H9 (cell line): ENCODE measurements around the gene DDX25. TPM values are rescaled to one million over a fixed set of nuclear protein-coding genes. Genes with fewer than 3 reads are reported as not detected.

Experiments used
- DNase-seq: peaks from one replicate; pipeline ENCODE4 v3.0.0-alpha.2; 2017
- H2AFZ ChIP-seq: one replicate; pipeline ENCODE4 v1.6.1; 2013; ENCODE audit warnings: mild to moderate bottlenecking, low read length, control low read depth, moderate library complexity
- H2AK5ac ChIP-seq: 2 replicates; pipeline ENCODE4 v1.6.1; 2013; ENCODE audit warnings: low read length, control low read depth, mixed read lengths; ENCODE audit not compliant: insufficient read length
- H2BK120ac ChIP-seq: one replicate; pipeline ENCODE4 v1.6.1; 2013; ENCODE audit warnings: low read depth, mild to moderate bottlenecking, low read length, control low read depth, inconsistent platforms; ENCODE audit not compliant: poor library complexity, severe bottlenecking
- H2BK12ac ChIP-seq: 2 replicates; pipeline ENCODE4 v1.6.1; 2013; ENCODE audit warnings: low read length, control low read depth, mixed read lengths, low read depth; ENCODE audit not compliant: insufficient read length
- H2BK15ac ChIP-seq: 2 replicates; pipeline ENCODE4 v1.6.1; 2013; ENCODE audit warnings: low read depth, low read length, control low read depth
- H2BK20ac ChIP-seq: one replicate; pipeline ENCODE4 v1.6.1; 2013; ENCODE audit warnings: low read depth, mild to moderate bottlenecking, low read length, control low read depth, inconsistent platforms; ENCODE audit not compliant: poor library complexity, severe bottlenecking
- H2BK5ac ChIP-seq: 2 replicates; pipeline ENCODE4 v1.6.1; 2013; ENCODE audit warnings: low read length, control low read depth, mixed read lengths; ENCODE audit not compliant: insufficient read length
- H3K14ac ChIP-seq: 2 replicates; pipeline ENCODE4 v1.6.1; 2013; ENCODE audit warnings: low read length, control low read depth; ENCODE audit not compliant: insufficient read depth
- H3K18ac ChIP-seq: 2 replicates; pipeline ENCODE4 v1.6.1; 2013; ENCODE audit warnings: low read depth, mild to moderate bottlenecking, mixed read lengths, low read length, control low read depth; ENCODE audit not compliant: insufficient read length
- H3K23ac ChIP-seq: 2 replicates; pipeline ENCODE4 v1.6.1; 2013; ENCODE audit warnings: low read length, control low read depth, mixed read lengths, low read depth; ENCODE audit not compliant: insufficient read length
- H3K23me2 ChIP-seq: 2 replicates; pipeline ENCODE4 v1.6.1; 2013; ENCODE audit warnings: low read depth, mild to moderate bottlenecking, mixed read lengths, low read length, control low read depth; ENCODE audit not compliant: insufficient read length, poor library complexity, severe bottlenecking
- H3K27ac ChIP-seq: 2 replicates; pipeline ENCODE4 v1.5.1; 2013; ENCODE audit warnings: low read length, control low read depth, mixed read lengths, low read depth; ENCODE audit not compliant: insufficient read length
- H3K27me3 ChIP-seq: 2 replicates; pipeline ENCODE4 v1.6.1; 2013; ENCODE audit warnings: low read length, control low read depth, inconsistent platforms; ENCODE audit not compliant: insufficient read depth
- H3K4ac ChIP-seq: 2 replicates; pipeline ENCODE4 v1.6.1; 2013; ENCODE audit warnings: low read depth, mild to moderate bottlenecking, control low read depth, inconsistent platforms, low read length, moderate library complexity
- H3K4me1 ChIP-seq: 2 replicates; pipeline ENCODE4 v1.6.1; 2013; ENCODE audit warnings: low read length, control low read depth, inconsistent platforms; ENCODE audit not compliant: insufficient read depth
- H3K4me2 ChIP-seq: 2 replicates; pipeline ENCODE4 v1.6.1; 2013; ENCODE audit warnings: low read length, control low read depth, mixed read lengths; ENCODE audit not compliant: insufficient read length, insufficient read depth
- H3K56ac ChIP-seq: 2 replicates; pipeline ENCODE4 v1.6.1; 2013; ENCODE audit warnings: low read depth, mild to moderate bottlenecking, mixed read lengths, low read length, control low read depth; ENCODE audit not compliant: insufficient read length
- H3K79me1 ChIP-seq: 2 replicates; pipeline ENCODE4 v1.6.1; 2013; ENCODE audit warnings: low read depth, mild to moderate bottlenecking, moderate library complexity, low read length, control low read depth, inconsistent platforms; ENCODE audit not compliant: insufficient read depth, poor library complexity, severe bottlenecking
- H3K79me2 ChIP-seq: 2 replicates; pipeline ENCODE4 v1.6.1; 2013; ENCODE audit warnings: low read length, control low read depth, inconsistent platforms; ENCODE audit not compliant: insufficient read depth
- H3K9ac ChIP-seq: 2 replicates; pipeline ENCODE4 v1.6.1; 2013; ENCODE audit warnings: low read length, control low read depth, mixed read lengths; ENCODE audit not compliant: insufficient read length; ENCODE audit errors: extremely low read depth
- H3K9me3 ChIP-seq: one replicate; pipeline ENCODE4 v1.6.1; 2013; ENCODE audit warnings: low read depth, low read length, inconsistent platforms; ENCODE audit not compliant: control insufficient read depth
- H3T11ph ChIP-seq: one replicate; pipeline ENCODE4 v1.6.1; 2013; ENCODE audit warnings: mild to moderate bottlenecking, low read length, control low read depth, inconsistent platforms
- H4K20me1 ChIP-seq: one replicate; pipeline ENCODE4 v1.6.1; 2013; ENCODE audit not compliant: control insufficient read depth, insufficient read length, insufficient read depth
- H4K5ac ChIP-seq: 2 replicates; pipeline ENCODE4 v1.6.1; 2013; ENCODE audit warnings: low read depth, mild to moderate bottlenecking, mixed read lengths, low read length, control low read depth; ENCODE audit not compliant: insufficient read length
- H4K8ac ChIP-seq: replicated peaks from 2 replicates; pipeline ENCODE4 v1.6.1; 2013; ENCODE audit warnings: low read length, control low read depth, mixed read lengths, low read depth; ENCODE audit not compliant: insufficient read length
- H4K91ac ChIP-seq: 2 replicates; pipeline ENCODE4 v1.6.1; 2013; ENCODE audit warnings: low read depth, mild to moderate bottlenecking, moderate library complexity, mixed read lengths, low read length, control low read depth; ENCODE audit not compliant: insufficient read length
- H3K27ac Mint-ChIP-seq, 3 experiments: 2 replicates in 2 of 3; 3 replicates in 1 of 3; pipeline ENCODE4 v1.8.0; 2020 to 2021; ENCODE audit warnings: mixed read lengths in 3 of 3, mild to moderate bottlenecking in 1 of 3, moderate library complexity in 1 of 3
- H3K27me3 Mint-ChIP-seq: 2 replicates; pipeline ENCODE4 v1.8.0; 2021; ENCODE audit warnings: low read depth, mild to moderate bottlenecking, moderate library complexity, mixed read lengths
- H3K36me3 Mint-ChIP-seq, 3 experiments: 2 replicates in 2 of 3; 3 replicates in 1 of 3; pipeline ENCODE4 v1.8.0; 2020 to 2021; ENCODE audit warnings: low read depth in 3 of 3, mixed read lengths in 3 of 3; ENCODE audit not compliant: insufficient read depth in 1 of 3
- H3K4me1 Mint-ChIP-seq, 2 experiments: 2 replicates each; pipeline ENCODE4 v1.8.0; 2020; ENCODE audit warnings: mixed read lengths in 2 of 2
- H3K4me3 Mint-ChIP-seq, 2 experiments: 2 replicates in 1 of 2; 3 replicates in 1 of 2; pipeline ENCODE4 v1.8.0; 2020 to 2021; ENCODE audit warnings: mild to moderate bottlenecking in 2 of 2, mixed read lengths in 2 of 2, moderate library complexity in 1 of 2
- H3K9me3 Mint-ChIP-seq, 2 experiments: 2 replicates in 1 of 2; 3 replicates in 1 of 2; pipeline ENCODE4 v1.8.0; 2020; ENCODE audit warnings: mild to moderate bottlenecking in 2 of 2, mixed read lengths in 2 of 2, moderate library complexity in 1 of 2
- CTCF ChIP-seq: fragments of 200-600 bp; sonication (generic); conservative IDR thresholded peaks from 3 replicates; pipeline ENCODE4 v1.8.0; 2021; ENCODE audit warnings: antibody characterized with exemption, mild to moderate bottlenecking
- WGBS: extraction: QIAGEN DNeasy Blood & Tissue Kit; methylation state at CpG from one replicate; pipeline ENCODE4 v1.1.7; 2013; ENCODE audit warnings: missing lambda C conversion rate, low lambda C conversion rate, mixed read lengths; ENCODE audit not compliant: insufficient read length; ENCODE audit errors: extremely low coverage; 5-methylcytosine and 5-hydroxymethylcytosine counted together
- total RNA-seq: library from RNA; stranded (reverse); gene quantifications from 2 replicates; pipeline ENCODE4 v1.2.1, GENCODE V29; 2021

The DDX25 gene
- total RNA-seq, 1 experiment from 2014 or later, result 6.9 TPM

GRCh38 chr11:125935618-125936199, 31.4 kb downstream of the DDX25 start:
- Histone ChIP-seq H4K91ac (no peak overlapping the region), H3K4me1 (peaks cover 6% of the 10 kb centered on the region; the same call in 1 of the 2 replicates), H3K14ac (no peak overlapping the region), H2BK5ac (no peak overlapping the region), H2BK15ac (no peak overlapping the region), H3K23ac (no peak overlapping the region), H3K23me2 (no peaks in the 10 kb centered on the region), H3K56ac (no peak overlapping the region), H3T11ph (no peak overlapping the region), H4K5ac (no peak overlapping the region), H2BK20ac (no peak overlapping the region), H2AK5ac (no peak overlapping the region), H3K79me1 (no peaks in the 10 kb centered on the region), H3K79me2 (no peaks in the 10 kb centered on the region), H4K20me1 (no peaks in the 10 kb centered on the region), H3K18ac (no peak overlapping the region), H3K4me2 (no peak overlapping the region), H3K27ac (no peak overlapping the region), H3K9me3 (no peaks in the 10 kb centered on the region), H2AFZ (no peak overlapping the region), H3K4ac (no peak overlapping the region), H2BK12ac (no peak overlapping the region), H2BK120ac (no peak overlapping the region), H3K27me3 (no peaks in the 10 kb centered on the region), H4K8ac (no peak overlapping the region), H3K9ac (no peak overlapping the region)
- no peaks in the 10 kb centered on the region; a peak in 1 of 5 replicates for H3K9me3 Mint-ChIP-seq
- no CpG with 5 or more reads among the region's 12 CpGs for WGBS
- H3K4me1 Mint-ChIP-seq, result peaks cover 28 to 36% of the 10 kb centered on the region in 2 experiments
- H3K27ac Mint-ChIP-seq, result no peak overlapping the region; a peak in 2 of 7 replicates
- DNase-seq, result peak; percentile 19
- no peak for TF ChIP-seq CTCF
- H3K27me3 Mint-ChIP-seq, result peaks cover 6% of the 10 kb centered on the region
- H3K4me3 Mint-ChIP-seq, result no peak overlapping the region
- H3K36me3 Mint-ChIP-seq, result no peaks in the 10 kb centered on the region
